ENCODE results near the gene MSRB3. TPM values are rescaled to one million over a fixed set of nuclear protein-coding genes. Genes with fewer than 3 reads are reported as not detected.

The MSRB3 gene
- total RNA-seq, 1 experiment from 2014 or later, result 26.0 TPM

DNA sequence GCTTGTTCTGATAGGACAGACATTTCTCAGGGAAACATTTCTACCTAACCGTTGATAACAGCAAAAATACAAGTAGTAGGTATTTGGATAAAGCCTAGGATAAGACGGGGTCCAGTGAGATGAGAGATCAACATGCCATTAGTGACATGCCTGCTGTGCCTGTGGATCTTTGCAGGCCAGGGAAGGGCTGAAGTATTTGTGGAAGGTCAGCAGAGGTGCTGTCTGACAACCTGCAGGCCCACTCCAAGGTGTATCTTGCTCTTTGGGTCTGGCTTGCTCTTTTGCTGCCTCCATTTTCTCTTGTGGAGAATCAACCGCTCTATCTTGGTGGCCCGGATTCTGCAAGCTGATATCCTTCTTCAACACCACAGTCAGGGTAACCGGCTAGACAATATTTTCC is 46.7 kb downstream of the MSRB3 start:
- DNase-seq (ENCODE audit: low read depth), result no peak

DNA sequence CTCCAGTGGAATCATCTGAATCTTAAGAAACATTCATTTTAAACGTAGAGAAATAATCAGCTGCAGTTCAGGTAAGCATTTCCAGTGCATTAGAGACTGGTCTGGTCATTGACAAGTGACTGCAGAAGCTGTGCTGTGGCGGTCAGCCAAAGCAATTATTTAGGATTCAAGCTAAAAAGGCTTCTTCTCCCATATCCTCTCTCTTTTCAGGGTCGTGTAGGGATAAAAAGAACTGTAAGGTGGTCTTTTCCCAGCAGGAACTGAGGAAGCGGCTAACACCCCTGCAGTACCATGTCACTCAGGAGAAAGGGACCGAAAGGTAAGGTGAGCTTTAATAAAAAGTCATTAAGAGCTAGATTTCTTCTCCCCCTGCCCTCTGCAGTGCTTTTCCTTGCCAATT is 48.1 kb downstream of the MSRB3 start:
- DNase-seq (ENCODE audit: low read depth), result no peak

DNA sequence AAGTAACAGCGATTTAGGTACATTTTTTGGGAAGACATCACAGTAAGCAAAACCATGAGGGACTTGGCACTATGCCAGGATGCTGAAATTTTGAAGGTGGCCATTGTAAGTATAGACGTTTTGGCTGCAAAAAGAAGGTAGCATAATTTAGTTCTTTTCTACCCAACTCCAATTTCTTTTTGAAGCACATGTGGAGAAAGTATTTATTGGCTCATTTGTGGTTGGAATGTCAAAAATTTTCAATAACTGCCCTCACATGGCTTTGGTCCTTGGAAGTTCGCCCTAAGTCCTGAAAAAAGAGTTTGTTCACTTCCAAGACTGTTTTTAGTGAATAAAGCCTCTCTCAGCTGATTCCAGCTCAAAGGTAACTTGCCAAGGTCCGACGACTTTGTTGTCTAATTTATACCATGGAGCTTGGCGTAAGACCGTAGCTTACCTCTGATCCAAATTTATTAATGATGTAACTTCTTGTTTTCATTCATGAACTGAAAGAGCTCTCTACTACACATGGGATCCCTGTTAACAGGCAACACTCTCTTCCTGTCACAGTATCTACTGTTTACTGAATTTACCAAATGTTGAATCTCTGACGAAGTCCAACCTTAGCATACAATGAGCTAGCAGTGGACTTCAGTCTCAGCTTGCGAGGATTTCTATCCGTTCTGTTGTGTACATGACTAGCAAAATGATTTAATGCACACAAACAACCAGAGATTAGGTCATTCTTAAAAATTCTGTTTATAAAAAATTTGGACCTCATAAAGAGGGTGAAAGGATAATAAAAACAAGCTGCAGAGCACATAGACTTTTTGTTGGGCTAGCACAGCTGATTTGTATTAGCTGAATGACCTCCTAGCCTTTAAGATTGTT is 49.0 kb downstream of the MSRB3 start:
- peak; percentile 44 for DNase-seq (ENCODE audit: low read depth)

DNA sequence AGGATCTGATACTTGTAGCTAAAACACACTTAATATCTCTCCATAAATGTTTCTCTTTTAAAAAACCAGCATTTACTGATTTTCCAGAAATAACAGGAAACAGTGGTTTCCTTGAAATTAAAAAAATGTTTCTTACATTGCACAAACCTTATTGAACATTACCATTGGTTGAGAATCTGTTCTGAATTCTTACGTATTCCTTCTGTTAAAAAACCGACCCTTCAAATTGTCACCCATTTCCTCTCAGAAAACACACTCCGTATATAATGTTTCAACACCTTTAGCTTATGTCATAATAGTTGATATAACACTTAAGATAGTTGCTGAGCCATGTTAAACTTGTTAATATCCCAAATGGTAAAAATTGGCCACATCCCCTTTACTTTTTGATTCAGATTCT is 51.2 kb downstream of the MSRB3 start:
- DNase-seq (ENCODE audit: low read depth), result no peak

DNA sequence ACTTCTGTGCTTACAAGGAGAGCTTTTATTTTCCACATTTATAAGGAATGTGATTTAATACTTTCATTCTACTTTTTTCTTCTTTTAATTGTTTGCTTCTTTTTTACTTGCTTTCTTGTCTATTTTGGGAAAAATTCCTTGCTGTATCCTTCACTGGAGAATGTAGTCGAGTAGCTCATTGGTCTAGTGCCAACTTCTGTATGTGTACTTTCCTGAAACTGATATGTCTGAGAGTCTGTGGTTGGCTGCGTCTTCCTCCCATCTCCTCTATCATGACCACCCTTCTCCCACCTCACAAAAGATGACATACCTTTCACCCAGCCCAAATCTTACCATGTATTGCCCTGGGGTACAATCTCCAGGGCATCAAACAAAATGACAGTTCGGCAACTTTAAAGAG is 51.8 kb downstream of the MSRB3 start:
- DNase-seq (ENCODE audit: low read depth), result no peak

DNA sequence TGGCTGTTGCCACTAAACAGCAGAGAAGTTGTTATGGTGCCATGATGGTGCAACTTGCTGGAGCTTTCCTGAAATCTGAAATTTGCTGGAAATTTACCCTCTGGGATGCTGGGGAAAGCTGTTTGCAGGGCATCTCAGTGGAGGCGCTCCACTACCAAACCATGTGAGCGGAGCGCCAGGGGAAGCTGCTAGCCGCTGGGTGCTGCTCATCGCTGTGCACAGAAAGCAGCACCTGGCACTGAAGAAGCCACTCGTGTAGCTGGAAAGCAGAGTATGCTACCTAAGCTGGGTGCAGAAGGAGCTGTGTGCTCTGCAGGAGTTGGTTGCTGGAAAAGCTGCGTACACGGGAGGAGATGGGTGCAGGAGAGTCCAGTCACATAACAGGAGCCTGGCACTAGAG is 53.0 kb downstream of the MSRB3 start:
- DNase-seq (ENCODE audit: low read depth), result no peak

DNA sequence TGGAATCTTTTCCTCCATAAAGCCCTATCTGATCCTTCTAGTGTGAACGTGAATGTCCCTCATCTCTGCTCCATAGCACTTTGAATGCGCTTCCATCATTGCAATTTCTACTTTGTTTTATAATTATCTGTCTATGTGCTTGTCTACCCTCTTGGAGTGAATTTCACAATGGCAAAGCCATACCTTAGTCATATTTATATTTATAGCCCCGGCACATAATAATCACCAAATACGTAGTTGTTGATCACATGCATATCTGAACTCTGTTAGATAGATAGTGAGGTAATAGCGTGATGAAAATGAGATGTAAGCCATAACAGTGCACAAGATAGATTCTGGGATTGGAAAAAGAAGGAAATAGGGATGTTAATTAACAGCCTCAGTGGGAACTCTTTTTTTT is 55.2 kb downstream of the MSRB3 start:
- DNase-seq (ENCODE audit: low read depth), result no peak

DNA sequence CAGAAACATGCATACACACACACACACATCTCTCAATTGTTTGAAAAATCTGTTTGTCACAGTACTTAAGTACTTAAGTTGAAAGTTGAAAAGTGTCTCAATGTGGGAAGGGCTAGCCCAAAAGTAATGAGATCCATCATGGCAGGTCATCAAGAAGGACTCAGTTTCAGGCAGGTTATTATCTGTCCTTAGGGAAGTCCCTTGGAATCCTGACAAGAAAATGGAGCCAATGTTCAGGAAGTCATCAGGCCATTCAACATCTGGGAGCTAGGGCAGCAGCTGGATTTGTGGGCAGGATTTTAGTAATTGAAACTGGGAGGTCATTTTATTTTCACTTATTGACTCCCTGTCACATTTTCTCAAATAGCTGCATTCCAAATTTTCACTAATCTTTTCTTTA is 56.0 kb downstream of the MSRB3 start:
- DNase-seq (ENCODE audit: low read depth), result no peak

DNA sequence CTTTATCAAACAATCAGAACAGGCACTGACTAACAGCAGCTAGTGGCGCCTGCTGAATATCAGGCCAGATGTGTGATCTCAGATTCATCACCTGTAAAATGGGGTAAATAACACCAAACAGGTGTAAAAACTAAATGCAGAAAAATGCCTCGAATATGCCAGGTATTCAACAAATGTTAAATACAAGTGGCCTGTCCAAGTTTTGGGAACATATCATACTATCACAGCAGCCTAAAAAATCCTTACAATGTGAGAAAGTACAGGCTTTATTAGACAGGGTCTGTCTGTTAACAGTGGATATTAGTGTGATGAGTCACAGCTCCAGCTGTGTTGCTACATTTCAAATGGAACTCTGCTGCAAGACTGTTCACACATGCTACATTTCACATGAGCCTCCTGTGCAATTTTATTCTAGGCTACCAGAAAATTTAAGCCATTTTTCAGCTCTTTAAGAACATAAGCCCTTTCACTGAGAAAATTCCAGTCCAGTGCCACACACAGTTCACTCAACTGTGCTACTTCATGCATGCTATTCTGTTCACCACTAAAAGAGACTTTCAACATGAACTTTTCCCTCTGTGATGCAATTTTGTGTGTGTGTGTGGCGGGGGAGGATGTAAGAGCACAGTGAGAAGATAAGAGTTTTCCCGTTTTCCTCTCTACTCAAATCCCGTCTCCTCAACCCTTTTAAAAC is 56.7 kb downstream of the MSRB3 start:
- DNase-seq (ENCODE audit: low read depth), result peak; percentile 61

DNA sequence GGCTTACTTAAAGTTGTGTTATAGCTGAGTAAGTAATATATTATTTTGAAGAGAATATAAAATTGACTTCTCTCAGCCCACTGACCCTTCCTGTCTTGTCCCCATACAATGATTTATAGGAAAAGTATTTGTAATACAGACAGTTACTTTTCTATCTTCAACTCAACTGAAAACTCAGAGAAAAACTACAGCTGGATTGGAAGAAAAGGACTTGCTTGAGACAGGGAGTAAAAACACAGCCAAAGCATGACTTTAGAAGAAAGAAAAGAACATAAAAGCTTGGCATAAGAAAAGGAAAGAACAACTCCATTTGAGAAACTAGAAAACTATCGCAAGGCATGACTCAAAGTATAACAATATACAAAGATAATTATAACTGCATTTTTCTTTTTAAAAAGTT is 57.5 kb downstream of the MSRB3 start:
- DNase-seq (ENCODE audit: low read depth), result no peak

DNA sequence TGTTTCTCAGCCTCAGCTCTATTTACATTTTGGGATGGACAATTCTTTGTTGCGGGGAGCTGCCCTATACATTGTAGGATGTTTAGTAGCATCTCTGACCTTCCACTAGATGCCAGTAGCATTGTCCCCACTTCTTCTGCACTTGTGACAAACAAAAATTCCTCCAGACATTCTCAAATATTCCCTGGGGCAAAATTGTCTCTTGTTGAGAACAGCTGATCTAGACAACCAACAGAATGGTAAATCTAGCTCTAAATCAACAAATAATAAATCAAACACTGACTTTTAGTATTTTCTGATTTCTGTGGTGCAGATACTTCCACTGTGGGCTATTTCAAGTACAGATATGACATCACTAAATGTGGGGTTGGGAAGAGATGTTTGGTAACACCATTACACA is 60.7 kb downstream of the MSRB3 start:
- DNase-seq (ENCODE audit: low read depth), result peak; percentile 76

DNA sequence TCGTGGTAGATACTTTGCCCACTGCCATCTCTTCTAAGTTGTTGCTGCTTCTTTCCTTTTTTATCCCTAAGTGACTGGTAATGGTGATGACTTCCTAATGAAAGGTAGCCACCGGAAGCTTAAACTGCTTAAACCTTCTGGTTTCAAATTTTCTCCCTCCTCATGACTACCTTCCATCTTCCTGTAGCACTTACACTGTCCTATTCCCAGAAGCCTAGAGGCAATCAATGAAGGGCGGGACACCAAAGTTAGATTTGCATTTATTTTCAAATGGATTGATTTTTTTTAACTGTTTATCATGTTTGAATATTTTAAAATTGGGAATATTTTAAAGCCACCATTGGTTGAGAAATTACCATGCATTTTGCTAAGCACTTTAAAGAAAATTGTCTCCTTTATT is 64.7 kb downstream of the MSRB3 start:
- no peak for DNase-seq (ENCODE audit: low read depth)

DNA sequence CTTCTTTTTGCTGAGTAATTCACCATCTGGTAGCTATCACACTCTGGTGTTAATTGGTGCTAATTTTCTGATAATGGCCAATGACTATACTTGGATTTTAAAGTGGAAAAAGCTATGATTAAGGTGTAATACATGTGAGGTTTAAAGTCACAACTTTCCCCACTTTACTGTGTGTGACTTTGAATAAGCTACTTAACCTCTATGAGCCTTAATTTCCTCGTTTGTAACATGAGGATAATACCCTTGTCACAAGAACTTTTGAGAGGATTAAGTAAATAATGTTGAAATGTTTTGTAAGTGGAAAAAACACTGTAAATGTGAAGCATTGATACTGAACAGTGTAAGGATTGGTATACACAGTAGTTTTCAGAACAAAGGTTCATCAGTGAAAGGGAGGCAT is 65.3 kb downstream of the MSRB3 start:
- DNase-seq (ENCODE audit: low read depth), result no peak

DNA sequence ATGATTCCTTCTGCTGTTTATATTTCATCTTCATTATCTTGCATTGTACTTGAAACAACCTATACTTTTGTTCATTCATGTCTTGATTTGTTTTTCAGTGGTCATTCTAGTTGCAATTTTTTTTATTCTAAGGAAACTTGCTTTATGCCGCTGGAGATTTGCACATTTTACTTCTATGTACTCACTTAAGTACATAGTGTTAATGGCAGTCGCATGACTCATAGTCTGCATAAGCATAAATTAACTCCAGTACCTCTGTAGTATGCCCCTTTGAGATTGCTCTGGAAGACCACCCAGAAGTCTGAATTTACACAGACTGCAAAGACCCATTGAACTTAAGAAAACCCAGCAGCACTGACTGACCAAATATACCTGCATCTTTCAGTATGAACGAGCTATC is 77.0 kb downstream of the MSRB3 start:
- DNase-seq (ENCODE audit: low read depth), result peak; percentile 5

DNA sequence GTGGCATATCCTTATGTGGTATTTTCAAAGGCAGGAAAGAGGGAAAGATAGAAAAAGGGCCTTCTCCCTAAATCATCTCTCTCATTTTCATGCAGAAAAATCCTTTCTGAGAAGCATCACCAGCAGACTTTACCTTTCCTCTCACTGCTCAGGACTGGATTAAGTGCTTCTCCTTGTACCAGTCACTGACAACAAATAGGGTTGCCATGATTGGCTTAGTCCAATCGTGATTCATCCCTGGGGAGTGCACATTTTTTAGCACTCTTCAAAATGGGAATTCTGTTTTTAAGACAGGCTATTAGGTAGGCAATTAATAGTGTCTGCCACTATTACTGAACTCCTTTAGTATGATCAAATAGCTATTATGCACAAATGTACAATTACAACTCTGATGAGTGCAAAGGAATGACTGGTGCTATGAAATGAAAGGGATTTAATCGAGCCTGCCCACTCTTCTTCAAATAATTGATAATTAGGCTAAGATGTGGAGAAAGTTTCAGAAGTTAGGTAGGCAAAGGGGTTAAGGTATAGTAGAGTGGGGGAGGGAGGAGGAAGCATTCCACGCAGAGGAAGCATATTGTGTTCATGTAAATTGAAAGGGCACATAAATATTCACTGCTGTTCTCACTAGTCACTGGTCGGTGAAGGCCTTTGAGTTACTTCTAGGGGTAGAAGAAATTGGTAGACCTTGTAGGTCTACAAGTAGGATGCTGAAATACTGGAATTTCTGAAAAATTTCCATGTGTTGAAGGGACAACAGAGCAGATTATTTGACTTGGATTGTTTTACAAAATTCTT is 84.0 kb downstream of the MSRB3 start:
- DNase-seq (ENCODE audit: low read depth), result peak; percentile 12

DNA sequence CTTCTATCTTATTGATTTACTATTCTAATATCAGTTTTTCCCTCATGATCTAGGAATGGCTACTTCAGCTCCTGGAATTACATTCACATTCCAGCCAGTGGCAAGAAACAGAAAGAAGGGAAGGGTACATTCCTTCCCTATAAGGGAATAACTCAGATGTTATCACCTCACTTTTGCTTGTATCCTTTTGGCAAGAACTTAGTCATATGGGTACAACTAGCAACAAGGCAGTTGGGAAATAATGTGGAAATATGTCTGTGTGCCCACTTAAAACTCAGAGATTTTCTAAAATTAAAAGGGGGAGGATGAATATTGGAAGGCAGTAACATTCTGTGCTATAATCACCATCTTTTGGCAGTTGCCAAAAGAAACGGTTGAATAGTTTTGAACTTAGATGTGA is 85.6 kb downstream of the MSRB3 start:
- DNase-seq (ENCODE audit: low read depth), result peak; percentile 16

DNA sequence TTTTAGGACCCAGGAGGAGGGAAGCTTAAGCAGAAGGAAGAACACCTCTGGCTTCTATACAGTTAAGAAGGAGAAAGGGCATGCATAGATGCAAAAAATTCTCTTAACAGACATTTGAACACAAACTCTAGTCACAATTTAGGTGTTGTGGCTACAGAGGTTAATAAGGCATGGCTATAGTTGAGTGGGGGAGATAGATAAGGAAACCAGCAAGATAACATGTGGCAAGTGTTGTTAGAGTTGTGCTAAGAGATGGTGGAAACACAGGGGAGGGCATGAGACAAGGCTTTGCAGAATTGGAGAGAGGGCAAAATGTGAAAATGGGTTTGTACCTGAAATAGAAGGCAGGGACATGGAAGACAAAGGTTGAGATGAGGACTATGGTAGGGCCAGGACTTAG is 88.9 kb downstream of the MSRB3 start:
- no peak for DNase-seq (ENCODE audit: low read depth)

DNA sequence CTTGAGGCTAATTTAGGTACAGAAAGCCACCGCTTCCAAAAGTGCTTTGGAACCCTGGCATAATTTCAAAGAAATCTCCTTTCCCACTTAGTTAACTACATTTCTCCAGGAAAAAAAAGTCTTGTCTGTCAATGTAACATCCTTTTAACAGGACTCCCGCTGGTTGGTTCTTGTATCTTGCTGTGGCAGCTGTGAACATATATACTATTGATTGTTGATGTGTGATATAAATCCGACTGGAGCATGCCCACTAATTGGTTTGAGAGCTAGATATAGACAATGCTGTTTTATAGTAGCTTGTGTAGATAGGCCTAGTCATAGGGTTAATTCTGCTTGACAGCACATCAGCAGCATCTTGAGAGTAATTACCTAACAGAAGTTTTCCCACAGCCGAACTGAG is 89.6 kb downstream of the MSRB3 start:
- peak; percentile 12 for DNase-seq (ENCODE audit: low read depth)

DNA sequence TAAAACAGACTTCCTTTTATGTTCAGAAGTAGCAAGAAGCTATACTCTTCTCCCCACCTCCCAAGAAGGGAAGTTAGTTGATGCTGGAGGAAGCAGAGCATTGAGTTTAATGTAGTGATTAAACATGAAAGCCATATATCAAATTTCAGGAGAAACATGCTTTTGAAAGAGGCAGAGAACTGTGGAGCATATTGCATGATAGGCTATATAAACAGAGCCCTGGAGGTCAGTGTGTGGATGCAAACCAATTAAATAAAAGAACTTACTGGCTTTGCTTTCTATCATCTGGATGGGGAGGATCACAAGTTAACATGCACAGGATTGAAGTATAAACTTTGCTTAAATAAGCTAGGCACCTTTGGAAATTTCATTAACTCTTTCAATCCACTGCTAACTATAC is 94.1 kb downstream of the MSRB3 start:
- DNase-seq (ENCODE audit: low read depth), result no peak

DNA sequence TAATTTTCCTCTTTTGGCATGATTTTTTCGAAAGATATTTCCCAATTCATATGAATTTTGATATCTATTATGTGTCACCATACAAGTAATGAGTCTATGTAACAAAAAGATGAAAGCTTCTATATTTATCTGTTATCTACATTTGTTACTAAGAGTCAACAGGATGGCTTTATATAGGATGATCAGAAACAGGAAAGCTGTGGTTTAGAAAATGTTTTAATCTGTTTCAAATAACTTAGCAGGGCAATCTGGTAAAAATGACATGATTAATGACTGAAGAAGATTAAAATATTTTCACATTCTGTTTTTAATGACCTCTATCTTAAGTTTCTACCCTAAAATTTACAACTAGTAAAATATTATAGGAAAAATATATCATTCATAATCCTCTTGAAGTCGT is 105.8 kb downstream of the MSRB3 start:
- no peak for DNase-seq (ENCODE audit: low read depth)

DNA sequence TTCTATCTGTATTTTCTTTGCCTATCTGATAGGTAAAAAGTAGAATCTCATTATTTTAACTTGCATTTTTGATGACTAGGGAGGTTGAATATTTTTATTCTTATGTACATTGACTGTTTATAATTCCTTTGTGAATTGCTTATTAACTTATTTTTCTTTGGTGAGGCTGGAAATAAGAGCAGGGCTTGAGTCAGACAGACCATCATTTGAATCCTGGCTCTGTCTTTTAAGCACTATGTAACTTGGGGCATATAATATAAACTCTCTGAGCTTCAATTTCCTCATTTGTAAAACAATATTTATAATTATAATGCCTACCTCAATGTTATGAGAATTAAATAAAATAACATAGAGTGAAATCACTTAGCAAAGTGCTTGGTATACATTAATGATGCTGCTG is 108.9 kb downstream of the MSRB3 start:
- DNase-seq (ENCODE audit: low read depth), result no peak

DNA sequence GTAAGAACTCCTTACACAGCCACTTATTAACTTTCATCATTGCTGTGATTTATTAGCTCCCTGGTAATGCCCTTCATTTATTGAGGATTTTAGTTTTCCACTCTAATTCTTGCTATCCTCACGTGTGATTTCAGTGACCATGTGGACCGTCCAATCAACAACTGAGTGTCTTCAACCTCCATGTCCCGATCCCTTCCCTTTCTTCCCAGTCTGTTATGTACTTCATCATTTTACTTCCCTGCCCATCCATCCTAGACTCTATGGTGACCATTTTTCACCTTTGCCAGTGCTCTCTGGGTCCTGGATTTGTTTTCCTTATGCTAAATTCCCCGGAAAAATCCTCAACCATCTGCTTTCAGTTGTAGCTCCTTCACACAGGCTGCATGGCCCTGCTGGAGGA is 111.0 kb downstream of the MSRB3 start:
- DNase-seq (ENCODE audit: low read depth), result no peak

DNA sequence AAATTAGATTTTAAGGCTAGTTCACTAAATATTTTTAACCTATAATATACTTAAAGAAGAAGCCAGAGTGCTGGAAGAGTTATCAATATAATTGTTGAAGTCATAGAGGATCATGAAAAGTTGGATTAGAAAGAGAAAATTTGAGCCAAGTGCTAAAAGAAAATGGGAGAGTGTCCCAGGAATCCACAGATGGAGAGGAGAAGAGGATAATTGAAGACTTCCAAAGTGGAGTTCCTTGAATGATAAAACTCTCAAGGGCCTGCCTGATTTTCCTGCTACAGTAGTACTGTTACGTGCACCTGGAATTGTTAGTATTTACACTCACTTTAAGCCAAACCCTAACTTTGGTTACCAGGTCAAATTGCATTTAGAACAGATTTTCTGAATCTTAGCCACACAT is 113.2 kb downstream of the MSRB3 start:
- DNase-seq (ENCODE audit: low read depth), result no peak
